ENCODE results near the gene MSL1.

DNA sequence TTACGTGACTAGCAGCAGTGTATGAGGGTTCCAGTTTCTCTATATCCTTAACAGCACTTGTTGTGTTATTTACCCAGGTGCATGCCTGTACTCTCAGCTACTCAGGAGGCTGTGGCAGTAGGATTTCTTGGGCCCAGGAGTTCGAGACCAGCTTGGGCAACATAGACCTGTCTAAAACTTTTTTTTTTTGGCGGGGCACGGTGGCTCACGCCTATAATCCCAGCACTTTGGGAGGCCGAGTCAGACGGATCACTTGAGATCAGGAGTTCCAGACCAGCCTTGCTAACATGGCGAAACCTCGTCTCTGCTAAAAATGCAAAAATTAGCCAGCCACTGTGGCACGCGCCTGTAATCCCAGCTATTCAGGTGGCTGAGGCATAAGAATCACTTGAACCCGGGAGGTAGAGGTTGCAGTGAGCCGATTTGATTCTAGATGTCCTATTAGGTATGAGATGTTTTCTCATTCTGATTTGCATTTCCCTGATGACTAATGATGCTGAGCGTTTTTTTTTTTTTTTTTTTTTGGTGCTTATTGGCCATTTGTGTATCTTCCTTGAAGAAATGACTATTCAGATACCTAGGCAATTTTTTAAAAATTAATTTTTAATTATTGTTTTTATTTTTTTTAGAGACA lies 31.9 kb downstream of the MSL1 start:
- TF ChIP-seq, protein P1, sequence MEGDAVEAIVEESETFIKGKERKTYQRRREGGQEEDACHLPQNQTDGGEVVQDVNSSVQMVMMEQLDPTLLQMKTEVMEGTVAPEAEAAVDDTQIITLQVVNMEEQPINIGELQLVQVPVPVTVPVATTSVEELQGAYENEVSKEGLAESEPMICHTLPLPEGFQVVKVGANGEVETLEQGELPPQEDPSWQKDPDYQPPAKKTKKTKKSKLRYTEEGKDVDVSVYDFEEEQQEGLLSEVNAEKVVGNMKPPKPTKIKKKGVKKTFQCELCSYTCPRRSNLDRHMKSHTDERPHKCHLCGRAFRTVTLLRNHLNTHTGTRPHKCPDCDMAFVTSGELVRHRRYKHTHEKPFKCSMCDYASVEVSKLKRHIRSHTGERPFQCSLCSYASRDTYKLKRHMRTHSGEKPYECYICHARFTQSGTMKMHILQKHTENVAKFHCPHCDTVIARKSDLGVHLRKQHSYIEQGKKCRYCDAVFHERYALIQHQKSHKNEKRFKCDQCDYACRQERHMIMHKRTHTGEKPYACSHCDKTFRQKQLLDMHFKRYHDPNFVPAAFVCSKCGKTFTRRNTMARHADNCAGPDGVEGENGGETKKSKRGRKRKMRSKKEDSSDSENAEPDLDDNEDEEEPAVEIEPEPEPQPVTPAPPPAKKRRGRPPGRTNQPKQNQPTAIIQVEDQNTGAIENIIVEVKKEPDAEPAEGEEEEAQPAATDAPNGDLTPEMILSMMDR (IDR thresholded peaks at IDR 0.05): no peak
- no peak for TF ChIP-seq POLR2A (IDR thresholded peaks at IDR 0.05)
